Kidney (tissue), 14 donors: ENCODE data around the gene MUSTN1. TPM values are rescaled to one million over a fixed set of nuclear protein-coding genes. Genes with fewer than 3 reads are reported as not detected.

Experiments
- DNase-seq, 5 donors: peaks; one replicate each; pipeline ENCODE4 v3.0.0-alpha.2; 2013 to 2020
- FAIRE-seq: peaks from 2 replicates; lab custom pipeline; 2012; peaks lifted over from hg19 to GRCh38; lab: Jason Lieb, UNC
- H3K27ac ChIP-seq, 2 donors: one replicate each; pipeline ENCODE4 v1.7.0; 2013; ENCODE audit warnings: low read depth in 2 of 2, low read length in 2 of 2, inconsistent platforms in 1 of 2
- H3K27me3 ChIP-seq: one replicate; pipeline ENCODE4 v1.7.1; 2013; ENCODE audit warnings: low read length, inconsistent platforms; ENCODE audit not compliant: control insufficient read depth, insufficient read depth
- H3K36me3 ChIP-seq, 3 donors: one replicate each; pipeline versions ENCODE4 v1.7.0 to v1.7.1; 2013; ENCODE audit warnings: low read length in 3 of 3, control low read depth in 1 of 3, inconsistent platforms in 1 of 3; ENCODE audit not compliant: insufficient read depth in 3 of 3, control insufficient read depth in 2 of 3
- H3K4me1 ChIP-seq, 3 donors: one replicate each; pipeline versions ENCODE4 v1.7.0 to v1.7.1; 2013; ENCODE audit warnings: low read length in 3 of 3, inconsistent platforms in 1 of 3, low read depth in 1 of 3; ENCODE audit not compliant: control insufficient read depth in 2 of 3, insufficient read depth in 2 of 3
- H3K4me3 ChIP-seq, 3 donors: one replicate each; pipeline versions ENCODE4 v1.7.0 to v1.8.1; 2013; ENCODE audit warnings: low read length in 3 of 3, control low read depth in 1 of 3, inconsistent platforms in 1 of 3
- H3K9ac ChIP-seq, 3 donors: one replicate each; pipeline versions ENCODE4 v1.7.0 to v1.7.1; 2013; ENCODE audit warnings: low read length in 3 of 3, control low read depth in 1 of 3, inconsistent platforms in 1 of 3
- H3K9me3 ChIP-seq, 3 donors: one replicate each; pipeline versions ENCODE4 v1.7.0 to v1.7.1; 2013; ENCODE audit warnings: low read length in 3 of 3, control low read depth in 1 of 3, inconsistent platforms in 1 of 3; ENCODE audit not compliant: control insufficient read depth in 2 of 3, insufficient read depth in 1 of 3
- CTCF ChIP-seq: IDR thresholded peaks from 3 replicates; pipeline ENCODE4 v1.5.1; 2012; ENCODE audit warnings: mild to moderate bottlenecking, moderate library complexity, borderline replicate concordance; ENCODE audit not compliant: insufficient read depth; ENCODE audit errors: extremely low read depth
- intact Hi-C: fragments of 100-400 bp; cut with DNase I; formaldehyde crosslinking; loops from one replicate; pipeline ENCODE4 v1.11.1; 2022
- microRNA-seq: library from miRNA; unstranded; fragments of <30 nt; microRNA quantifications from one replicate; pipeline ENCODE4 v1.2.0, GENCODE V29; 2020
- polyA plus RNA-seq: library from polyadenylated mRNA; stranded (reverse); fragments of 350-450 nt; fragmentation: Illumina TruSeq; extraction: RNeasy Lipid Tissue Mini Kit (QIAGEN cat#74804); gene quantifications from one replicate; pipeline ENCODE4 v1.2.3, GENCODE V29; 2014; ENCODE audit warnings: low read depth, low replicate concordance; ENCODE audit not compliant: insufficient read depth
- total RNA-seq: library from RNA; stranded (reverse); fragmentation: NEBNext Ultra II Directional; extraction: Animal tissue kit (Norgen Biotek cat#: 25700); gene quantifications from one replicate; pipeline ENCODE4 v1.2.1, GENCODE V29; 2021
- donor health status: control.
- donor health status: control.
- donor health status: control.
- donor health status: control.
- donor health status: control.
- donor health status: DM: yes; HTN: yes; CAD: no.
- donor health status: Normal renal cell carcinoma (clear cell type).

The MUSTN1 gene
- total and polyA plus RNA-seq, 2 donors from 2014 or later = 18.6 to 47.8 TPM

GRCh38 chr3:52783211-52783555 lies 51.6 kb downstream of the MUSTN1 start:
- intact Hi-C loops = no loop called here
- no peak overlapping the region for H3K9ac ChIP-seq
- FAIRE-seq (no peak), DNase-seq (no peak)
- no peaks in the 10 kb centered on the region for H3K36me3 ChIP-seq
- H3K27ac ChIP-seq = no peak overlapping the region
- no peak overlapping the region for H3K4me3 ChIP-seq
- H3K4me1 ChIP-seq = no peaks in the 10 kb centered on the region
- H3K27me3 ChIP-seq = no peaks in the 10 kb centered on the region
- H3K9me3 ChIP-seq = no peaks in the 10 kb centered on the region
- no peak for TF ChIP-seq CTCF

Small RNA genes lying within 50 kb of the gene (microRNA-seq; reads per million reads assigned to microRNA genes)
- gene MIR8064 = not detected

Other genes starting within 250 kb of the MUSTN1 start
- 56.2 TPM for gene PBRM1, start 149.1 kb downstream of the MUSTN1 start, total RNA-seq
- 4.1 TPM for gene PBRM1, start 149.1 kb downstream of the MUSTN1 start, polyA plus RNA-seq
- 47.8 TPM for gene GNL3, start 149.0 kb downstream of the MUSTN1 start, total RNA-seq
- 27.9 TPM for gene GNL3, start 149.0 kb downstream of the MUSTN1 start, polyA plus RNA-seq
- gene GLT8D1, start 129.2 kb downstream of the MUSTN1 start, total RNA-seq = 60.4 TPM
- 62.1 TPM for gene GLT8D1, start 129.2 kb downstream of the MUSTN1 start, polyA plus RNA-seq
- 124 TPM for gene SPCS1, start 128.9 kb downstream of the MUSTN1 start, total RNA-seq
- 265 TPM for gene SPCS1, start 128.9 kb downstream of the MUSTN1 start, polyA plus RNA-seq
- 27.9 TPM for gene NEK4, start 64.1 kb downstream of the MUSTN1 start, total RNA-seq
- gene NEK4, start 64.1 kb downstream of the MUSTN1 start, polyA plus RNA-seq = 5.5 TPM
- gene ITIH1, start 57.4 kb downstream of the MUSTN1 start, total RNA-seq = 0.22 TPM
- not detected for gene ITIH1, start 57.4 kb downstream of the MUSTN1 start, polyA plus RNA-seq
- 2.3 TPM for gene ITIH3, start 40.2 kb downstream of the MUSTN1 start, total RNA-seq
- 2.1 TPM for gene ITIH3, start 40.2 kb downstream of the MUSTN1 start, polyA plus RNA-seq
- gene ITIH4, start 4.3 kb downstream of the MUSTN1 start, total RNA-seq = 15.4 TPM
- gene ITIH4, start 4.3 kb downstream of the MUSTN1 start, polyA plus RNA-seq = 12.9 TPM
- gene STIMATE, start 62.5 kb upstream of the MUSTN1 start, total RNA-seq = 21.4 TPM
- 23.3 TPM for gene STIMATE, start 62.5 kb upstream of the MUSTN1 start, polyA plus RNA-seq
- gene SFMBT1, start 211.1 kb upstream of the MUSTN1 start, total RNA-seq = 16.0 TPM
- gene SFMBT1, start 211.1 kb upstream of the MUSTN1 start, polyA plus RNA-seq = 3.4 TPM